MM.1S (cell line): ENCODE measurements around the gene BARD1.

Experiments used
- DNase-seq: peaks from one replicate; pipeline ENCODE4 v3.0.0-alpha.2; 2015
- H2AFZ ChIP-seq: fragments of 300-600 bp; sonication (generic); 2 replicates; pipeline ENCODE4 v1.6.0; 2016; ENCODE audit warnings: antibody characterized with exemption, low read length
- H3F3A ChIP-seq: fragments of 300-600 bp; sonication (generic); 2 replicates; pipeline ENCODE4 v1.6.1; 2016; ENCODE audit warnings: mild to moderate bottlenecking, antibody characterized with exemption, low read length, moderate library complexity, mixed read lengths; ENCODE audit not compliant: insufficient read depth
- H3K27ac ChIP-seq: fragments of 300-600 bp; sonication (generic); 2 replicates; pipeline ENCODE4 v1.5.1; 2016; ENCODE audit warnings: mild to moderate bottlenecking, low read length
- H3K27me3 ChIP-seq: fragments of 300-600 bp; sonication (generic); replicated peaks from 2 replicates; pipeline ENCODE4 v1.6.0; 2016; ENCODE audit warnings: low read length; ENCODE audit not compliant: insufficient read depth
- H3K36me3 ChIP-seq: fragments of 300-600 bp; sonication (generic); replicated peaks from 2 replicates; pipeline ENCODE4 v1.6.1; 2016; ENCODE audit warnings: mild to moderate bottlenecking, low read length, mixed read lengths; ENCODE audit not compliant: insufficient read depth
- H3K4me1 ChIP-seq: fragments of 300-600 bp; sonication (generic); 2 replicates; pipeline ENCODE4 v1.6.1; 2016; ENCODE audit warnings: low read length, mixed read lengths
- H3K4me2 ChIP-seq: fragments of 300-600 bp; sonication (generic); 2 replicates; pipeline ENCODE4 v1.6.0; 2016; ENCODE audit warnings: low read depth, low read length
- H3K4me3 ChIP-seq: fragments of 300-600 bp; sonication (generic); 2 replicates; pipeline ENCODE4 v1.5.1; 2016; ENCODE audit warnings: low read length, mixed read lengths
- H3K79me2 ChIP-seq: fragments of 300-600 bp; sonication (generic); 2 replicates; pipeline ENCODE4 v1.6.1; 2016; ENCODE audit warnings: mixed run types, low read length, mixed read lengths
- H3K9ac ChIP-seq: fragments of 300-600 bp; sonication (generic); 2 replicates; pipeline ENCODE4 v1.6.1; 2016; ENCODE audit warnings: low read length, mixed read lengths
- H3K9me2 ChIP-seq: fragments of 300-600 bp; sonication (generic); replicated peaks from 2 replicates; pipeline ENCODE4 v1.6.1; 2016; ENCODE audit warnings: mild to moderate bottlenecking, low read length, mixed read lengths; ENCODE audit not compliant: insufficient read depth
- H3K9me3 ChIP-seq: fragments of 300-600 bp; sonication (generic); replicated peaks from 2 replicates; pipeline ENCODE4 v1.6.1; 2016; ENCODE audit warnings: mild to moderate bottlenecking, low read length, mixed read lengths; ENCODE audit not compliant: insufficient read depth
- H4K20me1 ChIP-seq: fragments of 300-600 bp; sonication (generic); 2 replicates; pipeline ENCODE4 v1.6.1; 2016; ENCODE audit warnings: mild to moderate bottlenecking, low read length, moderate library complexity, mixed read lengths; ENCODE audit not compliant: insufficient read depth
- CTCF ChIP-seq: fragments of 300-600 bp; sonication (generic); IDR thresholded peaks from 2 replicates; pipeline ENCODE4 v1.5.1; 2016; ENCODE audit warnings: antibody characterized with exemption, low read length, mixed read lengths
- EZH2 ChIP-seq: fragments of 300-600 bp; sonication (generic); optimal IDR thresholded peaks from 2 replicates; pipeline ENCODE3; 2017; ENCODE audit warnings: low read depth, mild to moderate bottlenecking, antibody characterized with exemption, low read length, mixed read lengths
- EZH2phosphoT487 ChIP-seq: fragments of 300-600 bp; sonication (generic); IDR thresholded peaks from 2 replicates; pipeline ENCODE4 v1.6.1; 2018; ENCODE audit warnings: antibody characterized with exemption, low read length

BARD1 gene

GRCh38 chr2:214737188-214737587 is 72.3 kb downstream of the BARD1 start:
- DNase-seq, result peak; percentile 36
- no peaks in the 10 kb centered on the region for H3K9me3 ChIP-seq
- no peak overlapping the region for H3K4me2 ChIP-seq
- no peak for TF ChIP-seq CTCF
- TF ChIP-seq EZH2phosphoT487, result no peak
- H4K20me1 ChIP-seq, result no peaks in the 10 kb centered on the region
- H3K27me3 ChIP-seq, result no peaks in the 10 kb centered on the region
- H3K79me2 ChIP-seq, result peaks cover 16% of the 10 kb centered on the region
- H3K4me3 ChIP-seq, result no peak overlapping the region
- no peaks in the 10 kb centered on the region; the same call in 1 of the 2 replicates for H3F3A ChIP-seq
- H3K9ac ChIP-seq, result peak overlapping the region; percentile 19; the same call in 1 of the 2 replicates
- peak overlapping the region; percentile 52; the same call in 1 of the 2 replicates for H3K27ac ChIP-seq
- H2AFZ ChIP-seq, result no peak overlapping the region
- H3K4me1 ChIP-seq, result peaks cover 12% of the 10 kb centered on the region; the same call in 1 of the 2 replicates
- H3K9me2 ChIP-seq, result no peaks in the 10 kb centered on the region
- H3K36me3 ChIP-seq, result no peaks in the 10 kb centered on the region; the same call in 1 of the 2 replicates

- Histone ChIP-seq H2AFZ (no peak overlapping the region), H3K4me2 (no peak overlapping the region), H3K9me3 (no peaks in the 10 kb centered on the region), H3K36me3 (peaks cover 15% of the 10 kb centered on the region; the same call in 1 of the 2 replicates), H3K27me3 (no peaks in the 10 kb centered on the region), H4K20me1 (no peaks in the 10 kb centered on the region), H3F3A (no peaks in the 10 kb centered on the region; the same call in 1 of the 2 replicates), H3K9me2 (no peaks in the 10 kb centered on the region), H3K79me2 (peaks cover 5% of the 10 kb centered on the region; the same call in 1 of the 2 replicates), H3K27ac (no peak overlapping the region), H3K4me3 (no peak overlapping the region), H3K4me1 (no peaks in the 10 kb centered on the region), H3K9ac (no peak overlapping the region)
- TF ChIP-seq CTCF, result no peak
- no peak for TF ChIP-seq EZH2phosphoT487
- TF ChIP-seq EZH2, result no peak
- DNase-seq, result no peak
Measured at GRCh38 chr2:214730800-214731407, 78.6 kb downstream of the BARD1 start.

- no peak for DNase-seq
- TF ChIP-seq CTCF, result no peak
- no peak for TF ChIP-seq EZH2phosphoT487
- TF ChIP-seq EZH2, result no peak
- Histone ChIP-seq H3K9ac (no peak overlapping the region), H3K36me3 (peaks cover 15% of the 10 kb centered on the region; the same call in 1 of the 2 replicates), H3K9me2 (no peaks in the 10 kb centered on the region), H3K27me3 (no peaks in the 10 kb centered on the region), H3K27ac (no peak overlapping the region), H3K4me1 (no peaks in the 10 kb centered on the region), H3K4me3 (no peak overlapping the region), H3K79me2 (peaks cover under 1% of the 10 kb centered on the region; the same call in 1 of the 2 replicates), H2AFZ (no peak overlapping the region), H3K4me2 (no peak overlapping the region), H3K9me3 (no peaks in the 10 kb centered on the region), H4K20me1 (no peaks in the 10 kb centered on the region), H3F3A (no peaks in the 10 kb centered on the region; the same call in 1 of the 2 replicates)
Measured at GRCh38 chr2:214730248-214730647, 79.2 kb downstream of the BARD1 start.
